Measurements from ENCODE around the gene SDR9C7.
A peak's percentile ranks its signal among the peaks of the same experiment; 100 is the strongest.
"Not testable (repeated sequence)": the region's sequence is repeated elsewhere in the genome, so short reads cannot be mapped to it uniquely, and the experiment has no call there.

SDR9C7 gene

DNA sequence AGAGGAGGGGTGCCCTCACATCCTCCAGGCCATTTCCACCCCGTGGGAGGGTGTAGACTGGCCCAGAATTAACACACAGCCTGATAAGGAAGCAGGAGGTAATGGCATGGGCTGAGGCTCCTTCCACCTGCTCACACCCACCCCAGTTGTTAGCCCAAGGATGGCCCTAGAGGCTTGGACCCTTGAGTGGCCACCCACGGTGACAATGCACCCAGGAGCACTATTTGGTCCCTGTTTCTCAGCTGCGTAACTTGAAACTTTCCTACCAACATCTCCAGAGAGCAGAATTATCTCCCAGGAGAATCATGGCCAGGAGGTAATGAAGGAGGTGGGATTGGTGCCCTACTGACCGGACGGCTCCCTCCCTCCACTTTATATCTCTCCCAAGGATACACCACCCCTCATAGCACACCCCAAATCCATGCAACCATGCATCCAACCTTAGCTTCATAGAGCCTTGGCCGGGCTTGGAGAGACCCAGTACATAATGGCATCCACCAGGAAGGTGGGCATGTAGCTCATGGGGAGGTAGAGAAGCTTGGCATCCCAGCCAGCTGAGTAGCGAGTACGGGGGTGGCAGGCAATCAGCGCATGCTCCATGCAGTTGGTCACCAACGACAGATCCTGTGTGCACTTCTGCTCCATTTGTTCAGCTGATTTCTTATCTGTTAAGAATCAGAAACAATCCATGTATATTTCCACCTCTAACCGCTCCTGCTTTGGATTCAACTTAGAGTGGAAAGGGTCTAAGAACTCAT lies 17.6 kb upstream of the SDR9C7 start:
- DNase-seq = no peak

DNA sequence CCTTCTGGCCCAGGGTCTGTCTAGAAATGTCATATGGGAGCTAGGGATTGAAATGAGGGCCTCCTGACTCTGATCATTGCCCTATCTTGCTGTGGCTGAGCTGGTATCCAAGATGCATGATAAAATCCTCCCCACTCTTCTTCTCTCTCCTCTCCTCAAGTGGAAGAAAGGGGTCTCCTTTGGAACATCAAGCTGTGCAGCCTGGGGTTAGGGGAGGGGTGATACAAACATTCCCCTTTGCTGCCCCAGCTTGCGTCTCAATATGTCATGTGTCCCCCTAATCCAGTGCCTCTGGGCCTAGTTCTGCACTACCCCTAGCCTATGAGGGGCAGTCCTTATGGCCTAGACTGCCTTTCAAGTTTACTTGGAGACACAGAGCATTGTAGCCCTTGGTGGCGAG lies 14.7 kb upstream of the SDR9C7 start:
- no peak for DNase-seq

DNA sequence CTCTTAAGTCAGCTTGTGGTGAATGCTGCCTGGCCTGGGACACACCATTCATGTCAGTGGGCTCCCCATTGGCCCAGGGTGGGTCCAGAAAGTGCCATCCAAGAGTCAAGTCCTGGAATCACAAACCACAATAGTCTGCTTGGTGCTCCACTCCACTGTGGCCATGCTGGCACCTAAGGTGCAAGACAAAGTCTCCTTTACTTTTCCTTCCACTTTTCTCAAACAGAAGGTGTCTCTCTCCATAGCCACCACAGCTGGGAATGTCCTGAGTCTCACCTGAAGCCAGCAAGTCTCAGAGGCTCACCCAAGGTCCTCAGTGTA lies 14.2 kb upstream of the SDR9C7 start:
- DNase-seq = no peak

DNA sequence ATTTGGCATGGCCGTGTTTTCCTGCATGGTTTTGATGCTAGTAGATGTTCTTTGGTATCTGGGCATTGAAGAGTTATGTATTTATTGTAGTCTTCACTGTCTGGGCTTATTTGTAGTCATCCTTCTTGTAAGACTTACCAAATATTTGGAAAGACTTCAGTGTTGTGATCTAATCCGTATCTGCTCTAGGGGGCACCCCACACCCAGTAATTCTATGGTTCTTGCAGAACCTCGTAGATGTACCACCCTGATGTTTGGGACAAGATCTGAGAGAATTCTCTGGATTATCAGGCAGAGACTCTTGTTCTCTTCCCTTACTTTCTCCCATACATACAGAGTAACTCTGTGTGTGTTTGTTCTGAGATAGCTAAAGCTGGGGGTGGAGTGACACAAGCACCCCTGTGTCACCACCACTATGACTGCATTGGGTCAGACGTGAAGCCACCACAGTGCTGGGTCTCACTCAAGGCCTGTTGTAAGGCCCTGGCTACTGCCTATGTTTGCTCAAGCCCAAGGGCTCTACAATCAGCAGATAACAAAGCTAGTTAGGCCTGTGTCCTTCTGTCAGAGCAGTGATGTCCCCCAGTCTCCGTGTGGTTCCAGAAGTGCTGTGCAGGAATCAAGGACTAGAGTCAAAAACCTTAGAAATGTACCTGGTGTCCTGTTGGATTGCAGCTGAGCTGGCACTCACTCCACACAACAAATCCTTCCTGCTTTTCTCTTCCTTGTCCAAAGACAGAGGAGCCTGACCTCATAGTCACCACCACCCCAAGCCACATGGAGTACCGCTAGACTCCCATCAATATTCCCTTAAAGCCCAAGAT lies 13.6 kb upstream of the SDR9C7 start:
- no peak for DNase-seq

DNA sequence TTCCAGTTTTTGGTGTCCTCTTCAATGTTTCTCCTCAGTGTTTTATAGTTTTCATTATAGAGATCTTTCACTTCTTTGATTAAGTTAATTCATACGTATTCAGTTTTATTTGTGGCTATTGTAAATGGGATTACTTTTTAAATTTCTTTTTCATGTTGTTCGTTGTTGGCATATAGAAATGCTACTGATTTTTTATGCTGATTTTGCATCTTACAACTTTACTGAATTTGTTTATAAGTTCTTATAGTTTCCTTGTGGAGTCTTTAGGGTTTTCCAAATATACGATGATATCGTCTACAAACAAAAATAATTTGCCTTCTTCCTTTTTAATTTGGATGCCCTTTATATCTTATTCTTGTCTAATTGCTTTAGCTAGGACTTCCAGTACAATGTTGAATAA lies 9.7 kb upstream of the SDR9C7 start:
- DNase-seq = no peak

DNA sequence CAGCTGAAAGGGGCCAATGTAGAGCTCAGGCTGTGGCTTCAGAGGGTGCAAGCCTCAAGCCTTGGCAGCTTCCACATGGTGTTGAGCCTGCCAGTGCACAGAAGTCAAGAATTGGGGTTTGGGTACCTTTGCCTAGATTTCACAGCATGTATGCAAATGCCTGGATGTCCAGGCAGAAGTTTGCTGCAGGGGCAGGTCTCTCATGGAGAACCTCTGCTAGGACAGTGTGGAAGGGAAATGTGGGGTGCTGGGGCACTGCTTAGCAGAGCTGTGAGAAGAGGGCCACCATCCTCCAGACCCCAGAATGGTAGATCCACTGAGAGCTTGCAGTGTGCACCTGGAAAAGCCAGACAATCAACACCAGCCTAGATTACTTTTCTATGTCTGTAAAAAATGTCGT lies 9.2 kb upstream of the SDR9C7 start:
- DNase-seq = not testable (repeated sequence)

DNA sequence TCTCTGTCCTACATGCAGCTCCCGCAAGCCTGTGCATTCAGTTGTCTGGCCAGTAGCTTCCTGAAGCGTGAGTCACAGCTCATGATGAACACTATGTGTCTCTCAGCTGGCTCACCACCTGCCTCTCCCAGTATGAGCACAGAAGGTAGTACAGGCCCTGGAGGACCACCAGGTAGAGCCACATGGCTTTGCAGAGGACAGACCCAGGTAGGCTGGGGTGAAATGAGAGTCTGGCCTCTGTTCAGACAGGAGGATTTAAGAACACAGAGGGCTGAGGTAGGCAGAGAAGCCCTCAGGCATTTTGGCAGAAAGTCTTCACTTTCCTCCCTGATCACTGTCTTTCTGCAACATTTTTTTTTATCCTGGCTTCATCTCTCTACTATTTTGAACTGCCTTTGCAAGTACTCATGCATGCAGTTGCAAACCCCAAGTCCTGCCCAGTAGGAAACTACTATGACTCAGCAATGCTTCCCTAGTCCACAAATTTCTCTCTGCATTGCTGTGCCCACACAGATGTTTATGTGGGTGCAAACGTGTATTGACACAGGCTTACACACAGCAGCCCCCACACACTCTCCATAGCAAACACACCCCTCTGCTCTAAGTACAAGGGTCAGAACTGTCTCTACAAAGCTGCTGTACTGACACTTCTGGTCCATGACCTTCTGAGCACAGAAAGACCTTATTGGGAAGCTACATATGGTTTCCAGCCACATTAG lies 7.2 kb upstream of the SDR9C7 start:
- no peak for DNase-seq

DNA sequence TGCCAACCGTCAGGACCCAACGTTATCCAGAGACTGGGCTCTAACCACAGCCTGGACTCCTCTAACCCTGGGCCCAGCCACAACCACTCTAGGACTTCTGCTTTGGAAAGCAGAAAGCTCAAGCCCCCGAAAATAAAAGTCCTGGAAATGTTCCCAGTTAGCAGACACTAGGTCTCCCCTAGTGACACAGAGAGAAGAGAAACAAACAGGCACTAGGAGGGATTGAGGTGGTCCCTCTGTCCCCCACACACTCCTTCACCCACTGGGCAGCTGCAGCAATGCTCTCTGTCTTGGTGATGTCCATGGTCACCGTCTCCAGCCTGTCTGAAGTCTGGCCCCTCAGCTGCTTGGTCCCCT lies 6.7 kb upstream of the SDR9C7 start:
- not testable (repeated sequence) for DNase-seq

DNA sequence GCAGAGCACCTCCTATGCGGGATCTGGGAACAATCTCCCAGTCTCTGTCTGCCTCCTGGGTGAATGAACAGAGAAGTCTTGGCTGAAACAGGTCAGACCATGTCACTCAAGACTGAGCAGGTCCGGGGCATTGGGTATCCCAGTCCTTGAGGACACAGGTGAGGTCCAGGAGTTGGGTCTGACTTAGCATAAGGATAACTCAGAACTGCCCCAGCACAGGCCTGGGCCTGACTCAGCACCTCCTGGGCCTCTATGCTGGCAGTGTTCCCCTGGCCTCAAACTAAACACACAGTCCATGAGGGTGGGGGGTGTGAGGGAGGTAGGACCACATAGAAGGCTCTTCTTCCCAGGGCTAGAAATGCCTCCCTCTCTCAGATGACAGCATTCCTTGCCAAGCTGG lies 1.5 kb upstream of the SDR9C7 start:
- DNase-seq = no peak

DNA sequence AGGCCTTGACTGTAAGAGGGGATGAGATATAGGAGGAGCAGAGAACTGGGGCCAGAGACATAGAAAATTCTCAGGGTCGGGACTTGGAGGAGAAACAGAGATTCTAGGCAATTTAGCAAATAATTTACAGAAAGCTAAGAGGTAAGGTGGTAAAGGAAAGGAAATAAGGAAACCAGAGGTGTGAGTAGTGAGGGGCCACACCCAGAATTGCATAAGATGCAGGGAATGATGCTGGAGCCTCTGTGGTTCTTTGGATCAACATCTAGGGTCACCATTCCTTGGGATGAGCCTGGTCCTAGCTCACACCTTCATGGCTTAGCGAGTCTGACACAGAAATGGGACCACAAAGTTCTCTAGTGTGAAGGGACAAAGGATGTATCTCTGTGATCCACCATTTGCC lies 949 bp upstream of the SDR9C7 start:
- no peak for DNase-seq

DNA sequence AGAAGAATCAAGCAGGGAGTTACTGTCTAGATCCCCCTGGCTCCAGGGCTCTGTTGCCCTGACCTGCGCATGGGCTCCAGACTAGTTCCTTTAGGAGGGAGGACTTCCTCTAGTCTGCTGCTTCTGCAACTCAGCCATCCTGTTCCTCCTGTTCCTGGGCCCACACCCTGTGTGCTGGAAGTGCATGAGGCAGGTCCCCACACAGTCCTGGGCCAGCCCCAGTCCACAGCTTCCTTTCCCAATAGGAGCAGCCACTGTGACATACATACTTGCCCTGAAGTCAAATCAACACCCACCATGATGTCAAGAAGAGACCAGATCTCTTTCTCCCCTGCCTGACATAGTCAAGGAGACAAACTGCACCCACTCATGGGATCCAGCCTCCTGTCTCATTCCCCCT lies 1.3 kb downstream of the SDR9C7 start:
- no peak for DNase-seq

DNA sequence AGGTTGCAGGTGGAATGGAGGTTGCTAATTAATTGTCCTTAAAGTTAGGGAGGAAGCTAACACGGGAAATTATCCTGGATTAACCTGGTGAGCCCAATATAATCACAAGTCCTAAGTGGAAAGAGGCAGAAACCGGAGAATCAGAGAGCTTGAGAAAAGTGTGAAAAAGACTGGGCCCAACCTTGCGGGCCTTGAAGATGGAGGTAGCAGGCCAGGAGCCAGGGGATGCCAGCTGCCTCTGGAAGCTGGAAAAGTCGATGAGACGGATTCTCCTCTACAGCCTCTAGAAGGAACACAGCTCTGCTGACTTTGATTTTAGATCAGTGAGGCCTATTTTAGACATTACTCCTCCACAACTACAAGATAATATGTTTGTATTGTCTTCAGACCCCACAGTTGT lies 2.1 kb downstream of the SDR9C7 start:
- peak; percentile 17 for DNase-seq

DNA sequence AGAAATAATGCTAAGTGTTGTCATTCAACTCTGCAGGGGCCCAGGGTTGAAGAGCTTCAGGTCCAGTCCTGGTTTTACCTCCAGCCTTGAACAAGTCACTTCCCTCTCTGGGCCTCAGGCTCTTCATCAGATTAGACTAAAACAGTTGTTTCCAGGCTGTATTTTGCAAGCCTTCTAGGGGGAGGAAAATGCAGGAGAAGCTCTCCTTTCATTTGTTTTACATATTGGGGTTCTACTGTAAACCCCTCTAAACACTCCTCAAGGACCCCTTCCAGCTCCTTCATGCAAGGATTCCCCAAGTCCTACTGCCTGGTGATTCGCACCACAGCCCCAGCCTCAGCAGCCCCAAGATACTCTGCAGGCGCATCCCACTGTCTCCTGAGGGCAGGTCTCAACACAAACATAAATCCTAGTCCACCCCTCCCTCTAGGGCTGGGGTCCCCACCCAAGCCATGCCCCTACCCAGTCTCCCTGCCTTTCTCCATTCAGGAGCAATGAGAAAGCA lies 2.7 kb downstream of the SDR9C7 start:
- peak; percentile 59 for DNase-seq

DNA sequence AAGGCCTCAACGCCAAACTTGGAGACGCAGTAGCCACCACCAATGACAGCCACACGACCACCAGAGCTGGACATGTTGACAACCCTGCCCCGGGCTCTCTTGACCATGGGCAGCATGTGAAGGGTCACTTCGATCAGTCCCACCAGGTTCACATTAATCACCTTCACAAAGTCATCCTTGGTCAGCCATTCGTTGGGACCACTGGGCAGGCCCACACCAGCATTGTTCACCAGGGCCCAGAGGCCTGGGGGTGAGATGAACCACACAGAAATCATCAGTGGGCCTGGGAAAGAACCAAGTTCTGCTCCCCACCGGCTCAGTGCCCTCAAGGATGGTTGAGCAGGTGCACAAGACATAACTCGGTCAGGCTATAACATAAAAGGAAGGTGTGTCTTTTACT lies 4.0 kb downstream of the SDR9C7 start:
- no peak for DNase-seq

DNA sequence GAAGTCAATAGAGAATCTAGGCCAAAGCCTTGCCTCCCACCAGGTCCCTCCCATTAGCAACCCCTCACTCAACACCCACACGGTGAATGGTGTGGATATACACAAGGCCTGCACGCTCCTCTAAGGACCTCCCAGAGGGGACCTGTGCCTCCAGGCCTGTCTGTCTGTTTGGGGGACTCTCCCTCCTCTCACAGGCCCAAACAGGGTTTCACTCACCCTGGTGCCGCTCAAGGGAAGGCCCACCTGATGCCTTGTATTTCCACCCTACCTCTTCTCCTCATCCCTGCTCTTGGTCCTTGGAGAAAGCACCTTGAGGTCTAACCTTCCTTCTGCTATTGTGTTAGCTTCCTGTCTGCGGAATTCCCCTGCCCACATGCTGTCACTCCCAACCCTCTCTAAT lies 4.4 kb downstream of the SDR9C7 start:
- no peak for DNase-seq

DNA sequence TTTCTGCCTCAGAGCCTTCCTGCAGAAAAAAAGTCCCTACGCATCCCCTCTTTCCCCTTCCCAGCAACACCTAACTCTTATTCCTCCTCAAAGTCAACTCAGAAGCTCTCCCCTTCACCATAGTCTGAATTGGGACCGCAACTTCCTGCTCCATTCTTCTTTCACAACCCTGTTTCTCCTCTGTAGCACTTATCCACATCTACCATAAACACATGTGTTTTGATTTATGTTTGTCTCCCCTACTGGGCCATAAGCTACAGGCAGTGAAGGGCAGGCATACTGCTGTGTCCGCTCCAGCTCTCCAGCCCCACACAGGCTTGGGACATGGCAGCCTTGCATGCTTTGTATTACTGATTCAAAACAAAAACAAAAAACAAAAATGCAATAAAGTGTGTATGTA lies 5.9 kb downstream of the SDR9C7 start:
- no peak for DNase-seq

DNA sequence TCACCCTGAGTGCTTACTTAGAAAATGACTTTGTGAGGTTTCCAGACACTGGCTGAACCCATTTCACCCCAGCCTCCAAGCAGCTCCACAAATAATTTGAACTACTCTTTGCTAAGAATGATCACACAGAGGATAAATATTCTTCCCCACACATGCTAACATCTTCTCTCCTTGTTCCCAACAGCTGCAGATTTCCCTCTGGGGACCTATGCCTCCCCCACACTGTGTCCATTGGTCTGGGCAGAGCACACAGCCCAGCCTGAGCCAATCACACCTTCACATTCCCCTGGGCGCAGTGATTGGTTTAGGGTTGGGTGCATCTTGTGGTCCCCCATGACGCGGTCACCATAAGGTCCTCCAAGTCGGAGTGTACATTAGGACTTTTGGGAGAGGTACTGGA lies 6.9 kb downstream of the SDR9C7 start:
- DNase-seq = no peak

DNA sequence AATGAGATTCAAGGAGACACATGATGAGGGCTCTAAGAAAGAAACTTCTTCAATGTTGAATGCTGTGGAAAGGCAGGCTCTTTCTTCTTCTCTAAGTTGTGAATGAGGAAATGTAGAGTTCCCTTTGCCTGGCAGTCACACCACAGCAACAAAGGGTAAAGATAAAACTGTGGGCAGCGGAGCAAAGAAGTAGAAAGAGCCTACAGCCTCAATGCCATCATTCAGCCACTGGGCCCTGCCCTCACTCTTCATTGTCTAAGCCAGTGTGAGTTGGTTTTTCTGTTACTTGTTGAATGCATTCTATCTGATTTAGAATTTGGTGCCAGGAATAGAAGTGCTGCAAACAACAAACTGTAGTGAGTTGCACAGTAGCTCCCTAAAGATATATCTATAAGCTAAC lies 12.2 kb downstream of the SDR9C7 start:
- no peak for DNase-seq

DNA sequence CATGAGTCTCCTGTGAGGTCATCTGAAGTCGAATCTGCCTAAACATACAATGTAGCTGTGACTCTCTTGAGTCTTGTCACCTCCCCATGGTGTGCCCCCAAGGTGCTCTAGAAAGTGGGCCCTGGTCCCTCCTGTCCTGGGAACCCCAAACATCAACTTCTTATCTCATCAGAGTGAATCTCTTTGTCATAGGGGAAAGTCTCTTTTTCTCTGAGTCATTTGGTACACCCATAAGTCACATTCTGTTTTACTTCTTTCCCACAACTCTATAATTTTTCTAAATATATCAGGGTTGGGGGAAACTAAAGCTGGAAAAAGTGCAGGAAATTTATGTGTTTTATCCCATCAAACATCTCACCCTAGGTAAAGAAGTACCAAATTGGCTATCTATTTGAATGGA lies 12.9 kb downstream of the SDR9C7 start:
- DNase-seq = no peak

DNA sequence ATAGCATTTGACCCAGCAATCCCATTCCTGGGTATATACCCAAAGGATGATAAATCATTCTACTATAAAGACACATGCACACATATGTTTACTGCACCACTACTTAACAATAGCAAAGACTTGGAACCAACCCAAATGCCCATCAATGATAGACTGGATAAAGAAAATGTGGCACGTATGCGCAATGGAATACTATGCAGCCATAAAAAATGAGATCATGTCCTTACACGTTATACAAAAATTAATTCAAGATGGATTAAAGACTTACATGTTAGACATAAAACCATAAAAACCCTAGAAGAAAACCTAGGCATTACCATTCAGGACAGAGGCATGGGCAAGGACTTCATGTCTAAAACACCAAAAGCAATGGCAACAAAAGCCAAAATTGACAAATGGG lies 16.1 kb downstream of the SDR9C7 start:
- DNase-seq = not testable (repeated sequence)

DNA sequence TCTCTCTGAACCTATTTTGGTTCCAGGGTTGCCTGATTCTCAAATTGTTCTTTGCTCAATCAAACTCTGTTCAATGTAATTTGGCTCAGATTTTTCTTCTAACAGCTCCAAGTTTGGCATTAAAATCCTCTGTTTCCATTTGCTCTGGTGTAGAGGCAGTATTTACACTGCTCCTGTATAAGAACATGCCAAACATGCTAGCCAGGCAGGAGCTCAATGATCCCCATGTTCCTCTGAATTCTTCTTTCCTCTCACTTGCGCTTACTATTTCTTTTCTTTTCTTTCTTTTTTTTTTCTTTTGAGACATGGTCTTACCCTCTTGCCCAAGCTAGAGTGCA lies 17.2 kb downstream of the SDR9C7 start:
- no peak for DNase-seq

DNA sequence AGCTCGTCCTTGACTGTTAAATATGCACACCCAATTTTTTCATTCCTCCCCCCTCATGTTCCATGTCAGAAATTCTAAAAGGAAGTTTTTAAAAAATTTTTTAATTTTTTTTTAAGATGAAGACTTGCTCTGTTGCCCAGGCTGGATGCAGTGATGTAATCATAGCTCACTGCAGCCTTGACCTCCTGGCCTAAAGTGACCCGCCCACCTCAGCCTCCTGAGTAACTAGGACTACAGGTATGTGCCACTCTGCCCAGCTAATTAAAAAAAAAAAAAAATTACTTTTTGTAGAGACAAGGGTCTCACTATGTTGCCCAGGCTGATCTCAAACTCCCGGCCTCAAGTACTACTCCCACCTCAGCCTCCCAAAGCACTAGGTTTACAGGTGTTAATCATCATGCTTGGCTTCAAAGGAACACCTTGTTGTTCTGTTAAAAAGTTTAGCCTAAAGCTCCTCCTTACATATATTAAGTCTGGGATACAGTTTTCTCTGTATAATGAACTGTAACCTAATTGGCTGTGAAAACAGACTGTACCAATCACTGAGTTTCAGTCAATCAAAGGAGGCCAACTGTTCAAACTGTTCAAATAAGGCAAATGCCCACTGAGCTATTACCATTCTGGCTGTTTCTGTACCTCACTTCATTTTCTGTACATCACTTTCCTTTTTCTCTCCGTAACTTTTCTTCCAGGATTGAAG lies 17.8 kb downstream of the SDR9C7 start:
- no peak for DNase-seq

DNA sequence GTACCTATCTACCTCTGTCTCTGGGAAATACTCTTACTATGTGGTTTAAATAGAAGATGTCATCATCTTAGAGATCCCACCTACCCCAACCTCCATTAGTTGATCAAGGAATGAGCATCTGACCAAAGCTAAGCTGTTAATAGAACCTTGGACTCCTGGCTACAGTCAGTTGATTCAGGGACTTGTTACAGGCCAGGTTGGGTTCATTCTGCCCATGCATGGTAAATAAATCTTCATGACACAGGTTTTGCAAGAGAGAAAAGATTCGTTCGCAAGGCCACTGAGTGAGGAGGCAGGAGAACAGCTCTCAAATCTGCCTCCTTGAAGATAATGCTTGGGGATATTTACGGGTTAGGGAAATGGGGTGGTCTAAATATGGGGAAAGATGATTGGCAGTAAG lies 19.5 kb downstream of the SDR9C7 start:
- no peak for DNase-seq

DNA sequence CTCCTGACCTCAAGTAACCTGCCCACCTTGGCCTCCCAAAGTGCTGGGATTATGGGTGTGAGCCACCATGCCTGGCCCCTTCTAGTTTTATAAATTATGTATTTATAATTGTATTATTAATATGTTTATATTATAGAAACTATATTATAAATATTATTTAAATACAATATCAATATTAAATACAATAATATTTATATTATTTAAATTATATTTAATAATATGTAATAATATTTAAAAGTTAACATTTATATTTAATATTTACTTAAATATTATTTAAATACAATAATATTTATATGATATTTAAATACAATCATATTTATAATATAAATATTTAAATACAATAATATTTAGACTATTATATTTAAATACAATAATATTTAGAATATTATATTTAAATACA lies 20.0 kb downstream of the SDR9C7 start:
- no peak for DNase-seq
